Trophoblast cell (in vitro differentiated cells and primary cell): Measurements from ENCODE around the gene KCNC2.

ENCODE experiments used
- DNase-seq, 2 donors: peaks; one replicate each; pipeline ENCODE4 v3.0.0-alpha.2; 2016
- H2AFZ ChIP-seq: 2 replicates; pipeline ENCODE4 v1.6.1; 2013; ENCODE audit warnings: low read length, moderate library complexity, mild to moderate bottlenecking; ENCODE audit not compliant: insufficient read depth, poor library complexity
- H2AK5ac ChIP-seq: 2 replicates; pipeline ENCODE4 v1.6.1; 2013; ENCODE audit warnings: mild to moderate bottlenecking, low read length
- H2BK120ac ChIP-seq: 2 replicates; pipeline ENCODE4 v1.6.1; 2013; ENCODE audit warnings: low read length, mild to moderate bottlenecking, moderate library complexity; ENCODE audit not compliant: insufficient read depth, poor library complexity
- H2BK12ac ChIP-seq: 2 replicates; pipeline ENCODE4 v1.6.1; 2013; ENCODE audit warnings: mild to moderate bottlenecking, low read length, moderate library complexity
- H2BK5ac ChIP-seq: 2 replicates; pipeline ENCODE4 v1.6.1; 2013; ENCODE audit warnings: low read length, low read depth, moderate library complexity, mild to moderate bottlenecking; ENCODE audit not compliant: poor library complexity
- H3K14ac ChIP-seq: 2 replicates; pipeline ENCODE4 v1.6.1; 2013; ENCODE audit warnings: mild to moderate bottlenecking, low read length
- H3K18ac ChIP-seq: 2 replicates; pipeline ENCODE4 v1.6.1; 2013; ENCODE audit warnings: mild to moderate bottlenecking, low read length
- H3K23ac ChIP-seq: 2 replicates; pipeline ENCODE4 v1.6.1; 2013; ENCODE audit warnings: low read length
- H3K27ac ChIP-seq: 2 replicates; pipeline ENCODE4 v1.5.1; 2013; ENCODE audit warnings: low read depth, mild to moderate bottlenecking, inconsistent platforms, low read length, moderate library complexity
- H3K27me3 ChIP-seq: 2 replicates; pipeline ENCODE4 v1.6.1; 2013; ENCODE audit warnings: inconsistent platforms, mild to moderate bottlenecking, low read length, moderate library complexity; ENCODE audit not compliant: insufficient read depth
- H3K36me3 ChIP-seq, 2 experiments: 1 replicate in 1 of 2; 2 replicates in 1 of 2; pipeline ENCODE4 v1.6.1; 2013; ENCODE audit warnings: low read length in 2 of 2, mild to moderate bottlenecking in 2 of 2, moderate library complexity in 1 of 2; ENCODE audit not compliant: insufficient read depth in 2 of 2, control insufficient read depth in 1 of 2
- H3K4ac ChIP-seq: 2 replicates; pipeline ENCODE4 v1.6.1; 2013; ENCODE audit warnings: low read depth, mild to moderate bottlenecking, low read length, moderate library complexity
- H3K4me1 ChIP-seq, 2 experiments: 1 replicate in 1 of 2; 2 replicates in 1 of 2; pipeline ENCODE4 v1.6.1; 2013; ENCODE audit warnings: low read length in 2 of 2, mild to moderate bottlenecking in 2 of 2, moderate library complexity in 1 of 2; ENCODE audit not compliant: insufficient read depth in 2 of 2, control insufficient read depth in 1 of 2
- H3K4me2 ChIP-seq: 2 replicates; pipeline ENCODE4 v1.6.1; 2013; ENCODE audit warnings: inconsistent platforms, mild to moderate bottlenecking, low read length, moderate library complexity
- H3K4me3 ChIP-seq: 2 replicates; pipeline ENCODE4 v1.5.1; 2013; ENCODE audit warnings: mild to moderate bottlenecking, low read depth, low read length, inconsistent platforms
- H3K79me1 ChIP-seq: one replicate; pipeline ENCODE4 v1.6.1; 2013; ENCODE audit warnings: low read length
- H3K79me2 ChIP-seq: 2 replicates; pipeline ENCODE4 v1.6.1; 2013; ENCODE audit warnings: low read length, mild to moderate bottlenecking; ENCODE audit not compliant: control insufficient read depth, insufficient read depth, poor library complexity
- H3K9ac ChIP-seq: 2 replicates; pipeline ENCODE4 v1.6.1; 2013; ENCODE audit warnings: mild to moderate bottlenecking, low read length
- H3K9me3 ChIP-seq: 2 replicates; pipeline ENCODE4 v1.6.1; 2013; ENCODE audit warnings: low read depth, mild to moderate bottlenecking, control low read depth, inconsistent platforms, low read length; ENCODE audit not compliant: insufficient read depth
- H4K12ac ChIP-seq: 2 replicates; pipeline ENCODE4 v1.6.1; 2013; ENCODE audit warnings: low read depth, mild to moderate bottlenecking, low read length, moderate library complexity
- H4K8ac ChIP-seq: 2 replicates; pipeline ENCODE4 v1.6.1; 2013; ENCODE audit warnings: low read depth, mild to moderate bottlenecking, low read length, moderate library complexity
- H4K91ac ChIP-seq: one replicate; pipeline ENCODE4 v1.6.1; 2013; ENCODE audit warnings: low read depth, mild to moderate bottlenecking, low read length, moderate library complexity
- WGBS: extraction: QIAGEN DNeasy Blood & Tissue Kit; methylation state at CpG from one replicate; pipeline ENCODE4 v1.1.7; 2013; ENCODE audit warnings: missing lambda C conversion rate; ENCODE audit not compliant: insufficient read length, insufficient coverage; ENCODE audit errors: extremely low coverage; 5-methylcytosine and 5-hydroxymethylcytosine counted together

The KCNC2 gene

GRCh38 chr12:75162845-75163244 lies 46.8 kb downstream of the KCNC2 start:
- no peak overlapping the region for H2AFZ ChIP-seq
- H3K4me2 ChIP-seq: no peak overlapping the region
- H3K9ac ChIP-seq: no peak overlapping the region
- H3K79me2 ChIP-seq: no peaks in the 10 kb centered on the region
- no peak overlapping the region for H2BK120ac ChIP-seq
- H2AK5ac ChIP-seq: no peak overlapping the region
- H3K18ac ChIP-seq: no peak overlapping the region
- no peak overlapping the region for H3K4ac ChIP-seq
- no peak overlapping the region for H4K12ac ChIP-seq
- no peaks in the 10 kb centered on the region for H3K27me3 ChIP-seq
- H3K79me1 ChIP-seq: no peaks in the 10 kb centered on the region
- H3K36me3 ChIP-seq: no peaks in the 10 kb centered on the region
- no peak overlapping the region for H2BK12ac ChIP-seq
- H3K27ac ChIP-seq: no peak overlapping the region
- H3K14ac ChIP-seq: no peak overlapping the region
- DNase-seq: no peak
- no peaks in the 10 kb centered on the region for H3K4me1 ChIP-seq
- H4K91ac ChIP-seq: no peak overlapping the region
- no peak overlapping the region for H3K23ac ChIP-seq
- no CpG with 5 or more reads among the region's 4 CpGs for WGBS
- H2BK5ac ChIP-seq: no peak overlapping the region
- H3K4me3 ChIP-seq: no peak overlapping the region
- H4K8ac ChIP-seq: no peak overlapping the region
- no peaks in the 10 kb centered on the region for H3K9me3 ChIP-seq

GRCh38 chr12:75161488-75161887 lies 48.2 kb downstream of the KCNC2 start:
- Histone ChIP-seq H3K4me3 (no peak overlapping the region), H3K36me3 (no peaks in the 10 kb centered on the region)

GRCh38 chr12:75157385-75157784 lies 52.3 kb downstream of the KCNC2 start:
- no peak overlapping the region for H4K12ac ChIP-seq
- no CpG with 5 or more reads among the region's 1 CpG for WGBS
- H3K79me1 ChIP-seq: no peaks in the 10 kb centered on the region
- H3K4me3 ChIP-seq: no peak overlapping the region
- H2BK5ac ChIP-seq: no peak overlapping the region
- no peak overlapping the region for H3K4me2 ChIP-seq
- H3K9me3 ChIP-seq: no peaks in the 10 kb centered on the region
- H3K27ac ChIP-seq: no peak overlapping the region
- no peak overlapping the region for H3K23ac ChIP-seq
- H2AK5ac ChIP-seq: no peak overlapping the region
- H2BK120ac ChIP-seq: no peak overlapping the region
- no peak overlapping the region for H4K91ac ChIP-seq
- no peak overlapping the region for H3K18ac ChIP-seq
- H3K79me2 ChIP-seq: no peaks in the 10 kb centered on the region
- no peak overlapping the region for H4K8ac ChIP-seq
- H2AFZ ChIP-seq: no peak overlapping the region
- H3K27me3 ChIP-seq: no peaks in the 10 kb centered on the region
- H2BK12ac ChIP-seq: no peak overlapping the region
- H3K36me3 ChIP-seq: no peaks in the 10 kb centered on the region
- no peak overlapping the region for H3K4ac ChIP-seq
- no peak overlapping the region for H3K14ac ChIP-seq
- no peak overlapping the region for H3K9ac ChIP-seq
- DNase-seq: no peak
- no peaks in the 10 kb centered on the region for H3K4me1 ChIP-seq

More at GRCh38 chr12:75161488-75161887, 48.2 kb downstream of the KCNC2 start:
- Histone ChIP-seq H3K79me1 (no peaks in the 10 kb centered on the region), H3K4me2 (no peak overlapping the region), H3K27ac (no peak overlapping the region), H3K27me3 (no peaks in the 10 kb centered on the region), H3K4ac (no peak overlapping the region), H2BK12ac (no peak overlapping the region), H3K23ac (no peak overlapping the region), H3K18ac (no peak overlapping the region), H2AFZ (no peak overlapping the region), H2BK5ac (no peak overlapping the region), H2BK120ac (no peak overlapping the region), H4K8ac (no peak overlapping the region), H3K9ac (no peak overlapping the region), H3K79me2 (no peaks in the 10 kb centered on the region), H3K14ac (no peak overlapping the region), H4K12ac (no peak overlapping the region), H3K4me1 (no peaks in the 10 kb centered on the region), H3K9me3 (no peaks in the 10 kb centered on the region), H2AK5ac (no peak overlapping the region), H4K91ac (no peak overlapping the region)
- DNase-seq: no peak
- no CpG with 5 or more reads among the region's 1 CpG for WGBS

- Histone ChIP-seq H3K4me3 (no peak overlapping the region), H3K4me2 (no peak overlapping the region)
Measured at GRCh38 chr12:75155962-75156361, 53.7 kb downstream of the KCNC2 start.

More at GRCh38 chr12:75155962-75156361, 53.7 kb downstream of the KCNC2 start:
- Histone ChIP-seq H4K8ac (no peak overlapping the region), H3K4ac (no peak overlapping the region), H3K36me3 (no peaks in the 10 kb centered on the region), H2BK12ac (no peak overlapping the region), H3K18ac (no peak overlapping the region), H3K23ac (no peak overlapping the region), H3K27ac (no peak overlapping the region), H3K4me1 (no peaks in the 10 kb centered on the region), H3K79me2 (no peaks in the 10 kb centered on the region), H3K27me3 (no peaks in the 10 kb centered on the region), H2BK120ac (no peak overlapping the region), H4K12ac (no peak overlapping the region), H2AK5ac (no peak overlapping the region), H3K14ac (no peak overlapping the region), H4K91ac (no peak overlapping the region), H3K9me3 (no peaks in the 10 kb centered on the region), H2AFZ (no peak overlapping the region), H3K9ac (no peak overlapping the region), H3K79me1 (no peaks in the 10 kb centered on the region), H2BK5ac (no peak overlapping the region)
- no peak for DNase-seq
- WGBS: no CpG with 5 or more reads among the region's 2 CpGs
